Kidney (tissue), 14 donors: ENCODE measurements around the gene RBCK1. TPM values are rescaled to one million over a fixed set of nuclear protein-coding genes. Genes with fewer than 3 reads are reported as not detected.
"Not testable (repeated sequence)": the region's sequence is repeated elsewhere in the genome, so short reads cannot be mapped to it uniquely, and the experiment has no call there.

Experiments used
- DNase-seq, 5 donors: peaks; one replicate each; pipeline ENCODE4 v3.0.0-alpha.2; 2013 to 2020
- FAIRE-seq: peaks from 2 replicates; lab custom pipeline; 2012; peaks lifted over from hg19 to GRCh38; lab: Jason Lieb, UNC
- H3K27ac ChIP-seq, 2 donors: one replicate each; pipeline ENCODE4 v1.7.0; 2013; ENCODE audit warnings: low read depth in 2 of 2, low read length in 2 of 2, inconsistent platforms in 1 of 2
- H3K27me3 ChIP-seq: one replicate; pipeline ENCODE4 v1.7.1; 2013; ENCODE audit warnings: low read length, inconsistent platforms; ENCODE audit not compliant: control insufficient read depth, insufficient read depth
- H3K36me3 ChIP-seq, 3 donors: one replicate each; pipeline versions ENCODE4 v1.7.0 to v1.7.1; 2013; ENCODE audit warnings: low read length in 3 of 3, control low read depth in 1 of 3, inconsistent platforms in 1 of 3; ENCODE audit not compliant: insufficient read depth in 3 of 3, control insufficient read depth in 2 of 3
- H3K4me1 ChIP-seq, 3 donors: one replicate each; pipeline versions ENCODE4 v1.7.0 to v1.7.1; 2013; ENCODE audit warnings: low read length in 3 of 3, inconsistent platforms in 1 of 3, low read depth in 1 of 3; ENCODE audit not compliant: control insufficient read depth in 2 of 3, insufficient read depth in 2 of 3
- H3K4me3 ChIP-seq, 3 donors: one replicate each; pipeline versions ENCODE4 v1.7.0 to v1.8.1; 2013; ENCODE audit warnings: low read length in 3 of 3, control low read depth in 1 of 3, inconsistent platforms in 1 of 3
- H3K9ac ChIP-seq, 3 donors: one replicate each; pipeline versions ENCODE4 v1.7.0 to v1.7.1; 2013; ENCODE audit warnings: low read length in 3 of 3, control low read depth in 1 of 3, inconsistent platforms in 1 of 3
- H3K9me3 ChIP-seq, 3 donors: one replicate each; pipeline versions ENCODE4 v1.7.0 to v1.7.1; 2013; ENCODE audit warnings: low read length in 3 of 3, control low read depth in 1 of 3, inconsistent platforms in 1 of 3; ENCODE audit not compliant: control insufficient read depth in 2 of 3, insufficient read depth in 1 of 3
- intact Hi-C: fragments of 100-400 bp; cut with DNase I; formaldehyde crosslinking; loops from one replicate; pipeline ENCODE4 v1.11.1; 2022
- polyA plus RNA-seq: library from polyadenylated mRNA; stranded (reverse); fragments of 350-450 nt; fragmentation: Illumina TruSeq; extraction: RNeasy Lipid Tissue Mini Kit (QIAGEN cat#74804); gene quantifications from one replicate; pipeline ENCODE4 v1.2.3, GENCODE V29; 2014; ENCODE audit warnings: low read depth, low replicate concordance; ENCODE audit not compliant: insufficient read depth
- total RNA-seq: library from RNA; stranded (reverse); fragmentation: NEBNext Ultra II Directional; extraction: Animal tissue kit (Norgen Biotek cat#: 25700); gene quantifications from one replicate; pipeline ENCODE4 v1.2.1, GENCODE V29; 2021
- TF ChIP-seq, protein P1 (sequence below): IDR thresholded peaks from 3 replicates; pipeline ENCODE4 v1.5.1; 2012; ENCODE audit warnings: mild to moderate bottlenecking, moderate library complexity, borderline replicate concordance; ENCODE audit not compliant: insufficient read depth; ENCODE audit errors: extremely low read depth
- donor health status: control.
- donor health status: control.
- donor health status: control.
- donor health status: control.
- donor health status: control.
- donor health status: DM: yes; HTN: yes; CAD: no.
- donor health status: Normal renal cell carcinoma (clear cell type).

RBCK1 gene
- total and polyA plus RNA-seq, 2 donors from 2014 or later, result 73.0 to 93.6 TPM

DNA sequence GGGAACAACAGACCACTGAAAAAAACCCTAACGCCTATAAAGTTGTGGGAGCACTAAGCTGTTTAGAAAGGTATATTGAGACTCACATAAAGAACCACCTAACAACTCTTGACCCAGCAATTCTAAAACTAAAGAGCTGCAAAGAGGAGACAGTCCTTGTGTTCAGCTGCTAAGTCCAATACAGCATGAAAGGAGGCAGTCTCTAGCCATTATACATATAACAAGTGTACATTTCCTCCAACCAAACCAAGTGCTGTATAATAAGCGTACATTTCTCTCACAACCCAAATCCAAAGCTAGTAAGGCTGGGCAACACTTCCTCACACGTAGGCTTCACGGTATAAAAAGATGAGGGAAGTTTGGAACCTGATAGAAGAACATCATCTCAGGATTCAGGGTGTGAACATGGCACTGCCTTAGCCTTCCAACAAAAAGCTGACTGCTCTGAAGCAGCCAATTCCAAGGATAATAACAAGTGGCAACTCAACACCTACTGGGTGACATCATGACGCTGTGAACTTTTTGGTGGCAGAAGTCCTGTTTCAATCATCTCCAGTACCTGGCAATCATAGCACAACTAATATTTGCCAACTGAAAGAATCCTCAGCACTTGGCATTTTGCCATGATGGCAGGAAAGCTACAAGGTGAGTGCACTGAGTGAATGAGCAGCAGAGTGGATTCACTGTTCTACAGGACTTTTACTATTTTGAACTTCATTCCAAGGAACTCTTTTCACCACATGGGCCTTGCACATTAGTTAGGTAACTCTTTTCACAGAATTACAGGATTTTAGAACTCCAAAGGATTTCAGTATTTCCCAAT is 37.6 kb downstream of the RBCK1 start:
- Histone ChIP-seq H3K36me3 (peaks cover 2 to 23% (median 10%) of the 10 kb centered on the region in 3 donors), H3K4me1 (peaks cover 0 to 8% (median 0%) of the 10 kb centered on the region in 3 donors), H3K27ac (peak overlapping the region in 1 of 2 donors; percentile 5), H3K4me3 (no peak overlapping the region), H3K9ac (no peak overlapping the region), H3K27me3 (no peaks in the 10 kb centered on the region), H3K9me3 (no peaks in the 10 kb centered on the region)
- FAIRE-seq (no peak), DNase-seq (no peak)
- TF ChIP-seq, protein P1, sequence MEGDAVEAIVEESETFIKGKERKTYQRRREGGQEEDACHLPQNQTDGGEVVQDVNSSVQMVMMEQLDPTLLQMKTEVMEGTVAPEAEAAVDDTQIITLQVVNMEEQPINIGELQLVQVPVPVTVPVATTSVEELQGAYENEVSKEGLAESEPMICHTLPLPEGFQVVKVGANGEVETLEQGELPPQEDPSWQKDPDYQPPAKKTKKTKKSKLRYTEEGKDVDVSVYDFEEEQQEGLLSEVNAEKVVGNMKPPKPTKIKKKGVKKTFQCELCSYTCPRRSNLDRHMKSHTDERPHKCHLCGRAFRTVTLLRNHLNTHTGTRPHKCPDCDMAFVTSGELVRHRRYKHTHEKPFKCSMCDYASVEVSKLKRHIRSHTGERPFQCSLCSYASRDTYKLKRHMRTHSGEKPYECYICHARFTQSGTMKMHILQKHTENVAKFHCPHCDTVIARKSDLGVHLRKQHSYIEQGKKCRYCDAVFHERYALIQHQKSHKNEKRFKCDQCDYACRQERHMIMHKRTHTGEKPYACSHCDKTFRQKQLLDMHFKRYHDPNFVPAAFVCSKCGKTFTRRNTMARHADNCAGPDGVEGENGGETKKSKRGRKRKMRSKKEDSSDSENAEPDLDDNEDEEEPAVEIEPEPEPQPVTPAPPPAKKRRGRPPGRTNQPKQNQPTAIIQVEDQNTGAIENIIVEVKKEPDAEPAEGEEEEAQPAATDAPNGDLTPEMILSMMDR, result no peak
- intact Hi-C loops, result no loop called here

DNA sequence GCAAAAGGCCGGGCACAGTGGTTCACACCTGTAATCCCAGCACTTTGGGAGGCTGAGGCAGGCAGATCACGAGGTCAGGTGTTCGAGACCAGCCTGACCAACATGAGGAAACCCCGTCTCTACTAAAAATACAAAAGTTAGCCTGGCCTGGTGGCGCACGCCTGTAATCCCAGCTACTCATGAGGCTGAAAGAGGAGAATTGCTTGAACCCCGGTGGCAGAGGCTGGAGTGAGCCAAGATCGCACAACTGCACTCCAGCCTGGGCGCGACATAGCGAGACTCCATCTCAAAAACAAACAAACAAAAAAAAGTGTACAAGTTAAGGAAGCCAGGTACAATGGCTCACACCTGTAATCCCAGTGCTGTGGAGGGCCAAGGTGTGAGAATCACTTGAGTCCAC is 43.9 kb downstream of the RBCK1 start:
- H3K27ac ChIP-seq, H3K27me3 ChIP-seq, H3K9me3 ChIP-seq, intact Hi-C loops, FAIRE-seq, H3K4me1 ChIP-seq, H3K9ac ChIP-seq, H3K36me3 ChIP-seq, DNase-seq, H3K4me3 ChIP-seq: not testable (repeated sequence)

DNA sequence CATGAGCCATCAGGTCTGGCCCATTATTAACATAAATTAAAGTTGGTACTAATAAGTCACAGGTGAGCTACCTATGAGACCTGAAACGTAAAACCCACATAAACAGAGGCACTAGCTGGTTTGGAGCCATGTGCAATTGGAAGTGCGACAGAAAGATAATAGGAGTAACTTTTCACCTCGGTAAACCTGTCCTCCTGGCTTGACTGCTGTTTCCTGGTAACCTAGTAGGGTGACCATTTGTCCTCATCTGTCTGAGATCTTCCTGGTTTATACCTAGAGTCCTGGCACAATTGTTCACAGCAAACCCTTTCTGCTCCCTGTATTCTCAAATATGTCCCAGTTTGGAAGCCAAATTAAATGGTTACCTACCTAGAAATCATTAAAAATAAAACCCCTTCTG is 46.9 kb downstream of the RBCK1 start:
- intact Hi-C loops, result no loop called here
- TF ChIP-seq, protein P1, result no peak
- Histone ChIP-seq H3K36me3 (peaks cover 0 to 3% (median 0%) of the 10 kb centered on the region in 3 donors), H3K4me1 (no peaks in the 10 kb centered on the region), H3K27me3 (no peaks in the 10 kb centered on the region), H3K4me3 (no peak overlapping the region), H3K27ac (no peak overlapping the region), H3K9ac (no peak overlapping the region), H3K9me3 (no peaks in the 10 kb centered on the region)
- DNase-seq, result no peak
- no peak for FAIRE-seq

DNA sequence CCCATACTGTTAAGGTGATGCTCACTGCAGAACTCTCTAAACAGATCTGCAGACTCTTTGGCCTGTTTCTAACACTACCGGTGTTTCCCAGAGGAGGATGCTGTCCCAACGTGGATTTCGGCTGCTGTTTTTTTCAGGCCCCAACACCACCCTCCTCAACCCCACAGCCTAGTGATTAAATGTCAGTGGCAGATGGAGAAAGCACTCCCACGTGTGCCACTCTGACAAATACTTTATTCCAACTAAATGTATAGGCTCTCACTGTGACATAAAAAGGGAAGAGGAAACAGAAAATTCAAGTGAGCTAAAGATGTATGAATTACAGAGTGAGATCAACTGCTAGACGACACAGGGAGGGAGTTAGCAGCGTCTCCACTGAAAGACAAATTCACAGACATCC is 50.7 kb downstream of the RBCK1 start:
- H3K9me3 ChIP-seq, result no peaks in the 10 kb centered on the region
- H3K27ac ChIP-seq, result peak overlapping the region in 1 of 2 donors; percentile 59
- no peak for FAIRE-seq
- peaks cover 5 to 10% (median 5%) of the 10 kb centered on the region in 3 donors for H3K4me1 ChIP-seq
- H3K9ac ChIP-seq, result no peak overlapping the region
- DNase-seq, result peak in 3 of 5 donors; percentile 21 to 36 (median 31)
- intact Hi-C loops, result no loop called here
- no peaks in the 10 kb centered on the region for H3K27me3 ChIP-seq
- no peak overlapping the region for H3K4me3 ChIP-seq
- no peaks in the 10 kb centered on the region for H3K36me3 ChIP-seq
- TF ChIP-seq, protein P1, result no peak
